Kidney epithelial cell (primary cell): Measurements from ENCODE around the gene XRCC4. TPM values are rescaled to one million over a fixed set of nuclear protein-coding genes. Genes with fewer than 3 reads are reported as not detected.

Source experiments
- DNase-seq: peaks from one replicate; pipeline ENCODE4 v3.0.0-alpha.2; 2010; ENCODE audit warnings: low read depth
- H3K27me3 ChIP-seq: 2 replicates; pipeline ENCODE4 v1.6.0; 2011; ENCODE audit warnings: low read length; ENCODE audit not compliant: control insufficient read depth, insufficient read depth
- H3K36me3 ChIP-seq: 2 replicates; pipeline ENCODE4 v1.5.1; 2011; ENCODE audit warnings: low read length; ENCODE audit not compliant: control insufficient read depth, insufficient read depth
- H3K4me3 ChIP-seq: 2 replicates; pipeline ENCODE4 v1.5.1; 2011; ENCODE audit warnings: low read depth, mild to moderate bottlenecking, control low read depth, low read length
- CTCF ChIP-seq: IDR thresholded peaks from 2 replicates; pipeline ENCODE4 v1.5.1; 2011; ENCODE audit warnings: mild to moderate bottlenecking, moderate library complexity, low read length, control low read depth, inconsistent platforms; ENCODE audit not compliant: insufficient read depth, poor library complexity, severe bottlenecking
- total RNA-seq: library from RNA; depleted of rRNA; stranded (reverse); fragments of >200 nt; gene quantifications from 2 replicates; pipeline ENCODE4 v1.2.3, GENCODE V29; 2015

The XRCC4 gene
- total RNA-seq, 1 donor from 2014 or later: 7.6 TPM

- TF ChIP-seq CTCF: no peak
- peak; percentile 26 for DNase-seq
- Histone ChIP-seq H3K4me3 (no peak overlapping the region), H3K36me3 (no peaks in the 10 kb centered on the region), H3K27me3 (no peaks in the 10 kb centered on the region)
Measured at GRCh38 chr5:83331842-83332241, 254.5 kb downstream of the XRCC4 start.

GRCh38 chr5:83337453-83338035 lies 260.2 kb downstream of the XRCC4 start:
- Histone ChIP-seq H3K36me3 (no peaks in the 10 kb centered on the region), H3K4me3 (no peak overlapping the region), H3K27me3 (no peaks in the 10 kb centered on the region)
- no peak for TF ChIP-seq CTCF
- DNase-seq: no peak

- Histone ChIP-seq H3K36me3 (no peaks in the 10 kb centered on the region), H3K27me3 (no peaks in the 10 kb centered on the region), H3K4me3 (no peak overlapping the region)
- DNase-seq: no peak
- no peak for TF ChIP-seq CTCF
Measured at GRCh38 chr5:83340511-83340918, 263.2 kb downstream of the XRCC4 start.

GRCh38 chr5:83341815-83342334 lies 264.5 kb downstream of the XRCC4 start:
- DNase-seq: no peak

GRCh38 chr5:83342465-83342864 lies 265.1 kb downstream of the XRCC4 start:
- no peak for DNase-seq
- H3K27me3 ChIP-seq: no peaks in the 10 kb centered on the region
- TF ChIP-seq CTCF: no peak
- H3K36me3 ChIP-seq: no peaks in the 10 kb centered on the region
- no peak overlapping the region for H3K4me3 ChIP-seq

More at GRCh38 chr5:83341815-83342334, 264.5 kb downstream of the XRCC4 start:
- no peak for TF ChIP-seq CTCF
- no peaks in the 10 kb centered on the region for H3K27me3 ChIP-seq
- no peaks in the 10 kb centered on the region for H3K36me3 ChIP-seq
- H3K4me3 ChIP-seq: no peak overlapping the region

- DNase-seq: no peak
- Histone ChIP-seq H3K27me3 (no peaks in the 10 kb centered on the region), H3K4me3 (no peak overlapping the region), H3K36me3 (no peaks in the 10 kb centered on the region)
- no peak for TF ChIP-seq CTCF
Measured at GRCh38 chr5:83343299-83343698, 266.0 kb downstream of the XRCC4 start.
